DOHH2 (cell line): ENCODE measurements around the gene ACVR1B.

Source experiments
- H3F3A ChIP-seq: fragments of 200-600 bp; sonication (generic), shearing (Covaris generic); 2 replicates; pipeline ENCODE4 v1.6.0; 2016; ENCODE audit warnings: antibody characterized with exemption, mild to moderate bottlenecking; ENCODE audit not compliant: control insufficient read depth, insufficient read depth
- H3K27ac ChIP-seq: fragments of 200-600 bp; sonication (generic); 2 replicates; pipeline ENCODE4 v1.5.1; 2014; ENCODE audit warnings: low read depth, mild to moderate bottlenecking, low read length, moderate library complexity
- H3K27me3 ChIP-seq: fragments of 200-600 bp; sonication (generic); 2 replicates; pipeline ENCODE4 v1.6.1; 2014; ENCODE audit warnings: mild to moderate bottlenecking, low read length, mixed read lengths; ENCODE audit not compliant: control insufficient read depth
- H3K36me3 ChIP-seq: fragments of 200-600 bp; sonication (generic); 2 replicates; pipeline ENCODE4 v1.6.1; 2014; ENCODE audit warnings: mild to moderate bottlenecking, low read length, moderate library complexity, mixed read lengths; ENCODE audit not compliant: control insufficient read depth
- H3K4me1 ChIP-seq: fragments of 200-600 bp; sonication (generic); 2 replicates; pipeline ENCODE4 v1.6.1; 2014; ENCODE audit warnings: mild to moderate bottlenecking, low read length, mixed read lengths; ENCODE audit not compliant: control insufficient read depth
- H3K4me2 ChIP-seq: fragments of 200-600 bp; sonication (generic); 2 replicates; pipeline ENCODE4 v1.6.0; 2014; ENCODE audit warnings: mild to moderate bottlenecking, low read length, moderate library complexity
- H3K4me3 ChIP-seq: fragments of 200-600 bp; sonication (generic); 2 replicates; pipeline ENCODE4 v1.5.1; 2014; ENCODE audit warnings: mild to moderate bottlenecking, low read length, mixed read lengths
- H3K79me2 ChIP-seq: fragments of 200-600 bp; sonication (generic); 2 replicates; pipeline ENCODE4 v1.6.1; 2014; ENCODE audit warnings: mild to moderate bottlenecking, low read length, mixed read lengths; ENCODE audit not compliant: control insufficient read depth
- H3K9me2 ChIP-seq: fragments of 200-600 bp; sonication (generic); replicated peaks from 2 replicates; pipeline ENCODE4 v1.6.1; 2014; ENCODE audit warnings: mild to moderate bottlenecking, low read length, mixed read lengths; ENCODE audit not compliant: control insufficient read depth
- H3K9me3 ChIP-seq: fragments of 200-600 bp; sonication (generic); 2 replicates; pipeline ENCODE4 v1.6.1; 2014; ENCODE audit warnings: antibody characterized with exemption, low read length, mixed read lengths; ENCODE audit not compliant: control insufficient read depth, insufficient read depth
- H4K20me1 ChIP-seq: fragments of 200-600 bp; sonication (generic); 2 replicates; pipeline ENCODE4 v1.6.0; 2014; ENCODE audit warnings: low read depth, mild to moderate bottlenecking, antibody characterized with exemption, low read length, moderate library complexity; ENCODE audit not compliant: control insufficient read depth, insufficient read depth
- CTCF ChIP-seq: fragments of 200-600 bp; sonication (generic); IDR thresholded peaks from one replicate; pipeline ENCODE4 v1.5.1; 2014; ENCODE audit warnings: antibody characterized with exemption, mild to moderate bottlenecking, low read depth, low read length; ENCODE audit not compliant: poor library complexity, severe bottlenecking
- EZH2phosphoT487 ChIP-seq: fragments of 200-600 bp; sonication (generic); IDR thresholded peaks from 2 replicates; pipeline ENCODE4 v1.6.1; 2017; ENCODE audit warnings: borderline replicate concordance, mild to moderate bottlenecking, antibody characterized with exemption, low read length, moderate library complexity, mixed read lengths

The ACVR1B gene

GRCh38 chr12:51943346-51943745 is 8.2 kb upstream of the ACVR1B start:
- TF ChIP-seq EZH2phosphoT487, result no peak
- Histone ChIP-seq H4K20me1 (no peaks in the 10 kb centered on the region; the same call in 1 of the 2 replicates), H3K79me2 (no peaks in the 10 kb centered on the region), H3K4me2 (no peak overlapping the region), H3K27ac (no peak overlapping the region), H3K36me3 (no peaks in the 10 kb centered on the region), H3K9me2 (no peaks in the 10 kb centered on the region), H3K4me1 (no peaks in the 10 kb centered on the region), H3K9me3 (peaks cover 21% of the 10 kb centered on the region), H3K4me3 (no peak overlapping the region), H3K27me3 (peaks cover 17% of the 10 kb centered on the region), H3F3A (no peaks in the 10 kb centered on the region)

GRCh38 chr12:51944608-51945233 is 6.8 kb upstream of the ACVR1B start:
- Histone ChIP-seq H3K4me3 (no peak overlapping the region), H3K4me1 (no peaks in the 10 kb centered on the region), H3K9me3 (peaks cover 21% of the 10 kb centered on the region), H4K20me1 (no peaks in the 10 kb centered on the region), H3K4me2 (no peak overlapping the region), H3K27ac (no peak overlapping the region), H3F3A (no peaks in the 10 kb centered on the region), H3K79me2 (no peaks in the 10 kb centered on the region), H3K27me3 (peaks cover 17% of the 10 kb centered on the region), H3K9me2 (no peaks in the 10 kb centered on the region), H3K36me3 (no peaks in the 10 kb centered on the region)
- TF ChIP-seq EZH2phosphoT487 (no peak), CTCF (no peak)

- Histone ChIP-seq H3F3A (no peaks in the 10 kb centered on the region), H3K4me2 (no peak overlapping the region), H3K9me3 (peaks cover 21% of the 10 kb centered on the region), H3K4me3 (no peak overlapping the region), H3K36me3 (no peaks in the 10 kb centered on the region; the same call in 1 of the 2 replicates), H3K9me2 (no peaks in the 10 kb centered on the region), H4K20me1 (no peaks in the 10 kb centered on the region), H3K27ac (no peak overlapping the region), H3K27me3 (peaks cover 30% of the 10 kb centered on the region), H3K79me2 (peaks cover 8% of the 10 kb centered on the region), H3K4me1 (peaks cover 8% of the 10 kb centered on the region)
- TF ChIP-seq EZH2phosphoT487 (no peak), CTCF (no peak)
These were observed 4.1 kb upstream of the ACVR1B start for GRCh38 chr12:51947246-51947996.

GRCh38 chr12:51948066-51948465 is 3.4 kb upstream of the ACVR1B start:
- Histone ChIP-seq H3K4me3 (no peak overlapping the region), H3F3A (no peaks in the 10 kb centered on the region), H3K27ac (no peak overlapping the region), H3K4me1 (peaks cover 14% of the 10 kb centered on the region), H3K9me3 (peaks cover 21% of the 10 kb centered on the region), H3K27me3 (peaks cover 29% of the 10 kb centered on the region), H3K9me2 (no peaks in the 10 kb centered on the region), H4K20me1 (no peaks in the 10 kb centered on the region), H3K36me3 (no peaks in the 10 kb centered on the region; the same call in 1 of the 2 replicates), H3K4me2 (no peak overlapping the region), H3K79me2 (peaks cover 13% of the 10 kb centered on the region)
- TF ChIP-seq CTCF (no peak), EZH2phosphoT487 (no peak)
